Measurements from ENCODE around the gene SARS1. TPM values are rescaled to one million over a fixed set of nuclear protein-coding genes. Genes with fewer than 3 reads are reported as not detected.

SARS1 gene
- polyA plus RNA-seq, 1 of the 3 experiments (the other 2 are of a cell fraction): 98.3 TPM

- no peak for TF ChIP-seq CTCF (IDR thresholded peaks at IDR 0.05)
These were observed 27.6 kb upstream of the SARS1 start (continued) for GRCh38 chr1:109185990-109186732.

GRCh38 chr1:109186733-109187086 lies 27.0 kb upstream of the SARS1 start:
- H3F3A ChIP-seq (replicated peaks; ENCODE audit: insufficient read depth): no peaks in the 10 kb centered on the region
- DNase-seq: no peak
- no peaks in the 10 kb centered on the region; a peak in 1 of 4 replicates for H3K4me1 ChIP-seq (ENCODE audit: control insufficient read depth in 1 of 2, insufficient read depth in 2 of 2, low read depth in 1 of 2, low read length in 1 of 2)
- POLR2A ChIA-PET: no interaction called here
- H3K4me3 ChIP-seq (ENCODE audit: low read depth in 2 of 2, low read length in 1 of 2): no peak overlapping the region
- CTCF ChIA-PET: interaction anchor here (1.6 kb wide), 1 partner anchor 15 kb away, joined by 4 read pairs; no protein-coding TSS in a partner anchor
- no peaks in the 10 kb centered on the region for H3K27me3 ChIP-seq (ENCODE audit: insufficient read depth)
- no peak overlapping the region for H3K4me2 ChIP-seq
- no peaks in the 10 kb centered on the region for H3K9me3 ChIP-seq
- no peak overlapping the region for H2AFZ ChIP-seq (ENCODE audit: low read depth)
- no peaks in the 10 kb centered on the region for H4K20me1 ChIP-seq (ENCODE audit: insufficient read depth)
- H3K9ac ChIP-seq: no peak overlapping the region
- H3K9me2 ChIP-seq: no peaks in the 10 kb centered on the region
- no peak overlapping the region for H3K27ac ChIP-seq (ENCODE audit: low read depth in 2 of 2, low read length in 1 of 2)
- 72% methylated on average over 8 of the region's 8 CpGs for WGBS (ENCODE audit: low lambda C conversion rate)
- no peaks in the 10 kb centered on the region for H3K79me2 ChIP-seq (ENCODE audit: insufficient read depth)
- H3K36me3 ChIP-seq (replicated peaks in 1 of 2; ENCODE audit: control insufficient read depth in 1 of 2, insufficient read depth in 2 of 2, low read length in 1 of 2): no peaks in the 10 kb centered on the region
- TF ChIP-seq FOXM1 (IDR thresholded peaks at IDR 0.05; ENCODE audit: low read depth) (no peak), JUND (IDR thresholded peaks at IDR 0.05) (no peak), MAX (IDR thresholded peaks at IDR 0.05; ENCODE audit: low read depth) (no peak), NRF1 (IDR thresholded peaks at IDR 0.05; ENCODE audit: low read depth, low read length) (no peak), SMC3 (IDR thresholded peaks at IDR 0.05; ENCODE audit: low read depth, low read length) (no peak), CHD2 (IDR thresholded peaks at IDR 0.05; ENCODE audit: low read length, partially characterized antibody) (no peak), TEAD4 (IDR thresholded peaks at IDR 0.05; ENCODE audit: borderline replicate concordance, insufficient read depth) (no peak), ZBTB33 (IDR thresholded peaks at IDR 0.05; ENCODE audit: borderline replicate concordance, low read depth) (no peak), SIN3A (IDR thresholded peaks at IDR 0.05; ENCODE audit: borderline replicate concordance, low read depth, low read length) (no peak), EZH2phosphoT487 (IDR thresholded peaks at IDR 0.05; ENCODE audit: borderline replicate concordance, low read depth) (no peak), REST (IDR thresholded peaks at IDR 0.05; ENCODE audit: low read depth, low read length) (no peak), USF1 (IDR thresholded peaks at IDR 0.05; ENCODE audit: borderline replicate concordance, low read depth) (no peak), ELF1 (IDR thresholded peaks at IDR 0.05) (no peak), MEF2A (IDR thresholded peaks at IDR 0.05; ENCODE audit: borderline replicate concordance, low read depth) (no peak), PBX3 (IDR thresholded peaks at IDR 0.05) (no peak), TAF1 (IDR thresholded peaks at IDR 0.05; ENCODE audit: borderline replicate concordance, low read depth, low read length) (no peak), RCOR1 (IDR thresholded peaks at IDR 0.05; ENCODE audit: low read length) (no peak), CTCF (IDR thresholded peaks at IDR 0.05) (no peak)
